ENCODE data around the gene EBF3.

The EBF3 gene

GRCh38 chr10:129970465-129971364 lies 6.6 kb upstream of the EBF3 start:
- TF ChIP-seq POLR2AphosphoS5 (IDR thresholded peaks at IDR 0.05; ENCODE audit: low read depth, low read length) (no peak), FOXP2 (optimal IDR thresholded peaks at IDR 0.05; ENCODE audit: borderline replicate concordance, extremely low read depth, extremely low read length, insufficient read depth) (no peak)

- TF ChIP-seq TAF1 (IDR thresholded peaks at IDR 0.05; ENCODE audit: borderline replicate concordance, insufficient read depth, low read length) = no peak
- no peak for TF ChIP-seq SIN3A (IDR thresholded peaks at IDR 0.05; ENCODE audit: borderline replicate concordance, insufficient read depth, low read length)
These were observed 5.9 kb upstream of the EBF3 start for GRCh38 chr10:129969911-129970464.

- TF ChIP-seq FOXP2 (optimal IDR thresholded peaks at IDR 0.05; ENCODE audit: borderline replicate concordance, extremely low read depth, extremely low read length, insufficient read depth) (no peak), SIN3A (IDR thresholded peaks at IDR 0.05; ENCODE audit: borderline replicate concordance, insufficient read depth, low read length) (no peak), REST (IDR thresholded peaks at IDR 0.05; ENCODE audit: insufficient read depth in 1 of 2, low read depth in 2 of 2, low read length in 2 of 2) (no peak), TAF1 (IDR thresholded peaks at IDR 0.05; ENCODE audit: borderline replicate concordance, insufficient read depth, low read length) (no peak), POLR2AphosphoS5 (IDR thresholded peaks at IDR 0.05; ENCODE audit: low read depth, low read length) (no peak)
These were observed 5.3 kb upstream of the EBF3 start for GRCh38 chr10:129969184-129969910.

- TF ChIP-seq TAF1 (IDR thresholded peaks at IDR 0.05; ENCODE audit: borderline replicate concordance, insufficient read depth, low read length) = no peak
- TF ChIP-seq POLR2AphosphoS5 (IDR thresholded peaks at IDR 0.05; ENCODE audit: low read depth, low read length) = no peak
- TF ChIP-seq SIN3A (IDR thresholded peaks at IDR 0.05; ENCODE audit: borderline replicate concordance, insufficient read depth, low read length) = no peak
- no peak for TF ChIP-seq FOXP2 (optimal IDR thresholded peaks at IDR 0.05; ENCODE audit: borderline replicate concordance, extremely low read depth, extremely low read length, insufficient read depth)
- no peak for TF ChIP-seq REST (IDR thresholded peaks at IDR 0.05; ENCODE audit: insufficient read depth in 1 of 2, low read depth in 2 of 2, low read length in 2 of 2)
These were observed 4.7 kb upstream of the EBF3 start for GRCh38 chr10:129968853-129969183.

GRCh38 chr10:129968020-129968852 lies 4.2 kb upstream of the EBF3 start:
- no peak for TF ChIP-seq TAF1 (IDR thresholded peaks at IDR 0.05; ENCODE audit: borderline replicate concordance, insufficient read depth, low read length)
- TF ChIP-seq REST (IDR thresholded peaks at IDR 0.05; ENCODE audit: insufficient read depth in 1 of 2, low read depth in 2 of 2, low read length in 2 of 2) = no peak
- no peak for TF ChIP-seq POLR2AphosphoS5 (IDR thresholded peaks at IDR 0.05; ENCODE audit: low read depth, low read length)
- no peak for TF ChIP-seq FOXP2 (optimal IDR thresholded peaks at IDR 0.05; ENCODE audit: borderline replicate concordance, extremely low read depth, extremely low read length, insufficient read depth)
- TF ChIP-seq SIN3A (IDR thresholded peaks at IDR 0.05; ENCODE audit: borderline replicate concordance, insufficient read depth, low read length) = no peak

Measured in PFSK-1 (cell line).